Caco-2 (cell line): ENCODE data around the gene ECE1. TPM values are rescaled to one million over a fixed set of nuclear protein-coding genes. Genes with fewer than 3 reads are reported as not detected.
"Not testable (repeated sequence)": the region's sequence is repeated elsewhere in the genome, so short reads cannot be mapped to it uniquely, and the experiment has no call there.

Experiments
- BruUV-seq: library from RNA; stranded (reverse); fragments of 400-500 nt; replicated peaks from 2 replicates; lab custom pipeline; 2021; lab: Mats Ljungman, UMichigan
- CTCF ChIA-PET: fragments of 300-600 bp; sonication (Branson Sonifier 250); formaldehyde crosslinking; loops from one replicate; lab custom pipeline; 2022; ENCODE audit warnings: antibody characterized with exemption; lab: Charles Lee
- POLR2A ChIA-PET: fragments of 300-600 bp; sonication (Branson Sonifier 250); formaldehyde crosslinking; loops from one replicate; lab custom pipeline; 2022; ENCODE audit warnings: antibody characterized with exemption; lab: Charles Lee
- DNase-seq, 2 experiments: peaks; one replicate each; pipeline versions ENCODE4 v3.0.0 to v3.0.0-alpha.2; 2020 to 2022
- H3K27me3 ChIP-seq: replicated peaks from 2 replicates; pipeline ENCODE4 v1.6.0; 2011; ENCODE audit warnings: low read length; ENCODE audit not compliant: control insufficient read depth, insufficient read depth
- H3K36me3 ChIP-seq: 2 replicates; pipeline ENCODE4 v1.5.1; 2011; ENCODE audit warnings: low read length; ENCODE audit not compliant: control insufficient read depth, insufficient read depth
- H3K4me1 ChIP-seq: fragments of 250-450 bp; sonication (Bioruptor Pico); 2 replicates; pipeline ENCODE4 v1.5.1; 2020; ENCODE audit warnings: mild to moderate bottlenecking
- H3K4me3 ChIP-seq: 2 replicates; pipeline ENCODE4 v1.5.1; 2011; ENCODE audit warnings: low read depth, mild to moderate bottlenecking, control low read depth, low read length
- H3K9me3 ChIP-seq: fragments of 250-450 bp; sonication (Bioruptor Pico); 2 replicates; pipeline ENCODE4 v1.5.1; 2020; ENCODE audit warnings: mild to moderate bottlenecking, moderate library complexity
- H3K27ac Mint-ChIP-seq: one replicate; pipeline ENCODE4 v1.8.0; 2022; ENCODE audit warnings: mixed read lengths; ENCODE audit not compliant: unreplicated experiment
- H3K27me3 Mint-ChIP-seq: one replicate; pipeline ENCODE4 v1.8.0; 2022; ENCODE audit warnings: mixed read lengths; ENCODE audit not compliant: insufficient read depth, unreplicated experiment
- H3K36me3 Mint-ChIP-seq: one replicate; pipeline ENCODE4 v1.8.0; 2022; ENCODE audit warnings: mild to moderate bottlenecking, mixed read lengths; ENCODE audit not compliant: insufficient read depth, unreplicated experiment
- H3K4me1 Mint-ChIP-seq: one replicate; pipeline ENCODE4 v1.8.0; 2022; ENCODE audit warnings: low read depth, mixed read lengths; ENCODE audit not compliant: unreplicated experiment
- H3K4me3 Mint-ChIP-seq: one replicate; pipeline ENCODE4 v1.8.0; 2022; ENCODE audit warnings: mild to moderate bottlenecking, moderate library complexity, mixed read lengths; ENCODE audit not compliant: unreplicated experiment
- H3K9me3 Mint-ChIP-seq: one replicate; pipeline ENCODE4 v1.8.0; 2022; ENCODE audit warnings: mixed read lengths; ENCODE audit not compliant: unreplicated experiment
- intact Hi-C: fragments of 100-400 bp; cut with micrococcal nuclease; formaldehyde crosslinking; loops from one replicate; pipeline ENCODE4 v1.10.0; 2022; ENCODE audit not compliant: unreplicated experiment
- total RNA-seq: library from RNA; stranded (reverse); gene quantifications from 2 replicates; pipeline ENCODE4 v1.2.3, GENCODE V29; 2022
- TF ChIP-seq, protein P1 (sequence below), 2 experiments: fragments of 200-600 bp in 1 of 2; IDR thresholded peaks; 1 replicate in 1 of 2; 2 replicates in 1 of 2; pipeline versions ENCODE4 v1.5.1 to v1.8.0; 2011 to 2022; ENCODE audit warnings: antibody characterized with exemption in 1 of 2, control low read depth in 1 of 2, inconsistent platforms in 1 of 2, low read depth in 1 of 2, low read length in 1 of 2, mild to moderate bottlenecking in 1 of 2, moderate library complexity in 1 of 2; ENCODE audit not compliant: insufficient read depth in 1 of 2, severe bottlenecking in 1 of 2, unreplicated experiment in 1 of 2

Gene ECE1
- total RNA-seq, 1 experiment from 2014 or later, result 50.2 TPM

DNA sequence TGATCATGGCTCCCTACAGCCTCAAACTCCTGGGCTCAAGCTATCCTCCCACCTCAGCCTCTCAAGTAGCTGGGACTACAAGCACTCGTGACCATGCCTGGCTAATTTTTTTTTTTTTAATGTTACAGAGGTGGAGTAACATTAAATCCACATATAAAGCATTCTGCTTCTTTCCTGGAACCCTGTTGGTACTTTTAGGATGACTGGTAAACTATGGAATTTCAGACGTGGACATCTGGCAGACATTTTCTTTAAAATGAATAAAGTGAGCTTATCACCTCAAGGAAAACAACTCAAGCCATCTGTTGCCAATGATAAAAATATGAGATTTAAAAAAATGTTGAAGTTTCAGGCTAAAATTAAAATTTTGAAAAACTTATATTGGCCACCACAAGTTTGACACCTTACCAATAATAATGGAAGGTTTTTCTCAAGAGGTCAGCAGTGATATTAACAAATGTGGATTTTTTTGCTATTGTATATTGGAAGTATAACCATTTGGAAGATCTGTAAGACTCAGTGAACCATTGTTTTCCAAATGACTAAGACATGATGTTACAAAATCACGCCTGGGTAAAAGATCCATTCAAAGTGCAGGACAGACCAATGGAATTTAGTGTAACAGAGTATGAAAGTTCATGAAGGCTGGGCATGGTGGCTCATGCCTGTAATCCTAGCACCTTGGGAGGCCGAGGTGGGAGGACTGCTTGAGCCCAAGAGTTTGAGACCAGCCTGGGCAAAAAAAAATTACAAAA is 60.8 kb downstream of the ECE1 start:
- Histone ChIP-seq H3K4me1 (peaks cover 5% of the 10 kb centered on the region), H3K9me3 (no peaks in the 10 kb centered on the region), H3K36me3 (no peaks in the 10 kb centered on the region; the same call in none of the 2 replicates), H3K4me3 (no peak overlapping the region), H3K27me3 (no peaks in the 10 kb centered on the region)
- ChIA-PET CTCF (no interaction called here), POLR2A (no interaction called here)
- no TSS peak for BruUV-seq
- Mint-ChIP-seq H3K36me3 (peaks cover 14% of the 10 kb centered on the region), H3K27ac (no peak overlapping the region), H3K4me1 (no peaks in the 10 kb centered on the region), H3K27me3 (no peaks in the 10 kb centered on the region), H3K9me3 (no peaks in the 10 kb centered on the region), H3K4me3 (no peak overlapping the region)
- intact Hi-C loops, result no loop called here
- TF ChIP-seq, protein P1, sequence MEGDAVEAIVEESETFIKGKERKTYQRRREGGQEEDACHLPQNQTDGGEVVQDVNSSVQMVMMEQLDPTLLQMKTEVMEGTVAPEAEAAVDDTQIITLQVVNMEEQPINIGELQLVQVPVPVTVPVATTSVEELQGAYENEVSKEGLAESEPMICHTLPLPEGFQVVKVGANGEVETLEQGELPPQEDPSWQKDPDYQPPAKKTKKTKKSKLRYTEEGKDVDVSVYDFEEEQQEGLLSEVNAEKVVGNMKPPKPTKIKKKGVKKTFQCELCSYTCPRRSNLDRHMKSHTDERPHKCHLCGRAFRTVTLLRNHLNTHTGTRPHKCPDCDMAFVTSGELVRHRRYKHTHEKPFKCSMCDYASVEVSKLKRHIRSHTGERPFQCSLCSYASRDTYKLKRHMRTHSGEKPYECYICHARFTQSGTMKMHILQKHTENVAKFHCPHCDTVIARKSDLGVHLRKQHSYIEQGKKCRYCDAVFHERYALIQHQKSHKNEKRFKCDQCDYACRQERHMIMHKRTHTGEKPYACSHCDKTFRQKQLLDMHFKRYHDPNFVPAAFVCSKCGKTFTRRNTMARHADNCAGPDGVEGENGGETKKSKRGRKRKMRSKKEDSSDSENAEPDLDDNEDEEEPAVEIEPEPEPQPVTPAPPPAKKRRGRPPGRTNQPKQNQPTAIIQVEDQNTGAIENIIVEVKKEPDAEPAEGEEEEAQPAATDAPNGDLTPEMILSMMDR (IDR thresholded peaks at IDR 0.05; ENCODE audit: insufficient read depth in 1 of 2, low read depth in 1 of 2, low read length in 1 of 2, severe bottlenecking in 1 of 2, unreplicated experiment in 1 of 2), result no peak
- no peak for DNase-seq

DNA sequence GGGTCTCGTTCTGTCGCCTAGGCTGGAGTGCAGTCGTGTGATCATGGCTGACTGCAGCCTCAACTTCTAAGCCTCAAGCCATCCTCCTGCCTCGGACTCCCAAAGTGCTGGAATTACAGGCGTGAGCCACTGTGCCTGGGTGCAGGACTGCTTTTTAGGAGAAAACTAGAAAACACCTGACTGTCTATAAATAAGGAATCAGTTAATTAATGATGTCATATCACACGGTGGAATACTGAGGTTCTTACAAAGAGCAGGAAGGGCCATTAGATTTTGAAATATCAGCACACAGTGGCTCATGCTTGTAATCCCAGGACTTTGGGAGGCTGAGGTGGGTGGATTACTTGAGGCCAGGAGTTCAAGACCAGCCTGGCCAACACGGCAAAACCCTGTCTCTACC is 62.0 kb downstream of the ECE1 start:
- CTCF ChIA-PET, H3K4me1 ChIP-seq, H3K9me3 Mint-ChIP-seq, H3K27me3 Mint-ChIP-seq, H3K4me1 Mint-ChIP-seq, POLR2A ChIA-PET, H3K9me3 ChIP-seq, H3K27ac Mint-ChIP-seq, H3K36me3 ChIP-seq, H3K4me3 ChIP-seq, BruUV-seq, DNase-seq, H3K4me3 Mint-ChIP-seq, intact Hi-C loops, H3K27me3 ChIP-seq: not testable (repeated sequence)
- peaks cover 16% of the 10 kb centered on the region for H3K36me3 Mint-ChIP-seq

DNA sequence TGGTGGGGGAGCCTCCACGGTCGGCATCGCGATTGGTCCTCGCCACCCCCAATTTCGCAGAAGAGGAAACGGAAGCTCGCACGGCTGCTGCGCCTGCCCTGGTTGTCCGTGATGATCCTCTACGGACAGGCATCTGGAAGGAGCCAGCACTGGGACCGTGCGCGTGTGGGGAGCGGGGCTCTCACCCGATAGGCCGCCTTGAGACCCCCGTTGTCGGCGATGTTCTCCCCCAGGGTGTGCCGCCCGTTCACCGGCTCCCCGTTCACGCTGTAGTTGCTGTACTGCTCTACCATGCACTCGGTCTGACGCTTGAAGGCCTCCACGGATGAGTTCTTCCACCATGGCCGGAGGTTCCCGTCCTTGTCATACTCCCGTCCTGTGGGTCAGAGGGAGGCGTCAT is 65.2 kb downstream of the ECE1 start:
- intact Hi-C loops, result no loop called here
- H3K36me3 Mint-ChIP-seq, result peaks cover 10% of the 10 kb centered on the region
- TF ChIP-seq, protein P1 (IDR thresholded peaks at IDR 0.05; ENCODE audit: insufficient read depth in 1 of 2, low read depth in 1 of 2, low read length in 1 of 2, severe bottlenecking in 1 of 2, unreplicated experiment in 1 of 2), result no peak
- Histone ChIP-seq H3K9me3 (no peaks in the 10 kb centered on the region), H3K27me3 (no peaks in the 10 kb centered on the region), H3K4me3 (no peak overlapping the region), H3K36me3 (no peaks in the 10 kb centered on the region; the same call in none of the 2 replicates), H3K4me1 (no peaks in the 10 kb centered on the region; the same call in 1 of the 2 replicates)
- BruUV-seq, result no TSS peak
- H3K27me3 Mint-ChIP-seq, result no peaks in the 10 kb centered on the region
- DNase-seq, result no peak
- POLR2A ChIA-PET, result no interaction called here
- no peak overlapping the region for H3K27ac Mint-ChIP-seq
- CTCF ChIA-PET, result interaction anchor here (0.8 kb wide), 1 partner anchor 145 kb away, joined by 4 read pairs; no protein-coding TSS in a partner anchor
- H3K4me3 Mint-ChIP-seq, result no peak overlapping the region
- H3K9me3 Mint-ChIP-seq, result no peaks in the 10 kb centered on the region
- H3K4me1 Mint-ChIP-seq, result no peaks in the 10 kb centered on the region
